HG03432 (cell line): ENCODE data around the gene URGCP.
"Not testable (repeated sequence)": the region's sequence is repeated elsewhere in the genome, so short reads cannot be mapped to it uniquely, and the experiment has no call there.

Experiments used
- ATAC-seq: cut with Tn5 transposase; IDR thresholded peaks from one replicate; pipeline ENCODE4 v1.9.1; 2021; ENCODE audit warnings: mild to moderate bottlenecking, moderate library complexity; ENCODE audit not compliant: unreplicated experiment

URGCP gene

DNA sequence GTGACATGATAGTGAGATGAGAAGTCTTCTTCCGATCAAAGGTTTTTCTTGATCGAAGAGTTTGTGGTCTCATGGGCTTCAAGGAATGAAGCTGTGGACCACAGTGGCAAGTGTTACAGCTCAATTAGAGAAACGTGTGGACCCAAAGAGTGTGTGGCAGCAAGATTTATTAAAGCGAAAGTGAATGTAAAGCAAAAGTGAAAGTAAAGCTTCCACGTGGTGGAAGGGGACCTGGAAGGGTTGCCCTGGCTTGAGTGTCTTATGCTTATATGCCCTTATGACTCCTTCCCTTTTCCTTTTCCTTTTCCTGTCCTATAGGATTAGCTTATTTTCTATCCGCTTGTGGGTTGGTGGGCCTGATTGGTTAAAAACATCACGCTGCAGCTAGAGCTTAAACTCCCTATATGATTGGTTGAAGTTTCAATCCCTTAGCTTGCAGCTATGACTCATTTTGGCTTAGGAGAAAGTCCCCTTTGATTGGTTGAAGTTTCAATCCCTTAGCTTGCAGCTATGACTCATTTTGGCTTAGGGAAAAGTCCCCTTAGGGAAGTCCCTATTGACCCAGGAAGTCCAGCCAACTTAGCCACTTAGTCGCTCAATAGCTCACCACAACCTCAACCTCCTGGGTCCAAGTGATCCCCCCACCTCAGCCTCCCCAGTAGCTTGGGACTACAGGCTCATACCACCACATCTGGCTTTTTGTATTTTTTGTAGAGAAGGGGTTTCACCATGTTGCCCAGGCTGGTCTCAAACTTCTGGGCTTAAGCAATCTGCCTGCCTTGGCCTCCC, 71.7 kb downstream of the URGCP start:
- ATAC-seq = peak; percentile 57

DNA sequence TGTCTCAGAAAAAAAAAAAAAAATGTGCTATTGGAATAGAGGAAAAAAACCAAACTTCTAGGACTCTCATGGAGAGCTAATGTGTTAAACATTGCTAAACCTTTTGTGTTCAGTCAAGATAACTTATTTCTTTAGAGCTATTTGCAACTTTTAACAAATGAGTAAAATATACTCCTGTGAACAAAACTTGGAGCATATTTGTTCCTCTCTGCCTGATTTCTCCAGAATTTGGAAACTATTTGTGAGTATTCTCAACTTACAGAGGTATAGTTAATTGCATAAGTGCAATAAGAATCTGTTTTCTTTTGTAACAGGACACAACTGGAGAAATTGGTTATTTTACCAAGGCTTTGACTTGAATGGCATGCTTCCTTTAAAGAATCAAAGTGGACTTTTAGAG, 75.5 kb downstream of the URGCP start:
- not testable (repeated sequence) for ATAC-seq
